ENCODE results near the gene EBNA1BP2.
"Not testable (repeated sequence)": the region's sequence is repeated elsewhere in the genome, so short reads cannot be mapped to it uniquely, and the experiment has no call there.

EBNA1BP2 gene, protein sequence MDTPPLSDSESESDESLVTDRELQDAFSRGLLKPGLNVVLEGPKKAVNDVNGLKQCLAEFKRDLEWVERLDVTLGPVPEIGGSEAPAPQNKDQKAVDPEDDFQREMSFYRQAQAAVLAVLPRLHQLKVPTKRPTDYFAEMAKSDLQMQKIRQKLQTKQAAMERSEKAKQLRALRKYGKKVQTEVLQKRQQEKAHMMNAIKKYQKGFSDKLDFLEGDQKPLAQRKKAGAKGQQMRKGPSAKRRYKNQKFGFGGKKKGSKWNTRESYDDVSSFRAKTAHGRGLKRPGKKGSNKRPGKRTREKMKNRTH

GRCh38 chr1:43171876-43172526, at the start of gene EBNA1BP2, which contains the start of gene CFAP57:
Gene EBNA1BP2 (minus strand): TSS chr1:43172290. CDS start chr1:43172118, 172 bp downstream.
Gene CFAP57 (plus strand): TSS chr1:43172330. CDS start chr1:43172754, 424 bp downstream.
- peak; percentile 81 to 85 (median 83) for DNase-seq (ENCODE audit: low read depth in 3 of 3)

DNA sequence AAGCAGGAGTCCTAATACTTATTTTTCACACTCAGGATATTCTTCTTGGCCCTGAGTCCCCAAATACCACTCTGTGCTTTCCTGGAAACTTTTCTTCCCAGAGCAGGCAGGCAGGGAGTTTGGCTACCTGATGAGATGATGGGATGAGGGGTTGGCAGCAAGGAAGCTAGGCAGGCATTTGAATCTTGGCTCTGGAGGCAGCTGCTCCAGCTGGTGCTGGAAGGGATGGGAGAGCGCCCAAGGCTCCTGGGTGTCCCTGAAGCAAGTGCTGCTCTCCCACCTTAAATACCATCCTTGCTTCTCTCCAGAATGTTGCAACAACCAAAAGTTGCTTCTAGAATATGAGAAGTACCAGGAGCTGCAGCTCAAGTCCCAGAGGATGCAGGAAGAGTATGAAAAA, 49.7 kb upstream of the EBNA1BP2 start:
- no peak for DNase-seq (ENCODE audit: low read depth in 3 of 3)

DNA sequence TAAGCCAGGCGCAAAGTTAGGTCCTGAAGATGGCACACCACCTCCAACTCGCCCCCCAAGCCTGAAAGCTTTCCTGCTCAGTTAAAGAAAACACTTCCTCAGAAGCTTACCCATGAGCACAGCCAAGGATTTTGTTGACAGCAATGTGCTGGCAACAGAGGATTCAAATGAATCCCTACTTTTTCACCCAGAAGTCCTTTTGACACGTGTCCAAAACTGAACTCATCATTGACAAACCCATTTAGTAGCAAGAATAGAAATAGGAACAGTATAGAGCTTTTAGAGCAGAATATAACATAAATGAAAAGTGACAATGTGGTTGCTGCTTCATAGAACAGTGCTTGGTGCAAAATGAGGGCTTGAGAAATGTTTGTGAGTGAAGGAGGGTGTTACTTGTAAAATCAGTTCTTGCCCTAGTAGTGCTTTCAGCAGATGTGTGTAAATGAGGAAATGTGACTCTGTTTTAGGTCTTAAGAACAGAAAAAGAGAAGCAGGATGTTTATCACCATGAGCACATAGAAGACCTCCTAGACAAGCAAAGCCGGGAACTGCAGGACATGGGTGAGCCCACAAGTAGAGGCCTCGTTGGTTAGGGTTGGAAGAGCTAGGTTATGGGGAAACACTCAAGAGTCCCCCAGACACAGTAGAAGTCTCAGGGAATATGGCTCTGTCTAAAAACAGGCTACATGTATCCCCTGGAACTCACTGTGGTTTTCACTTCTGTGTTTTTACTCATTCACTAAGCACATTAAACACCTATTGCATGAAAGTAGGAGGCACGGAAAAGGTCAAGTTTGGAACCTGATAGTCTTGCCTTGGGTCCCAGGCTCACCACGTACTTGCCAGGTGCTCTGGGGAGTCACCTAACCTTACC, 49.1 kb upstream of the EBNA1BP2 start:
- DNase-seq (ENCODE audit: low read depth in 3 of 3): no peak

DNA sequence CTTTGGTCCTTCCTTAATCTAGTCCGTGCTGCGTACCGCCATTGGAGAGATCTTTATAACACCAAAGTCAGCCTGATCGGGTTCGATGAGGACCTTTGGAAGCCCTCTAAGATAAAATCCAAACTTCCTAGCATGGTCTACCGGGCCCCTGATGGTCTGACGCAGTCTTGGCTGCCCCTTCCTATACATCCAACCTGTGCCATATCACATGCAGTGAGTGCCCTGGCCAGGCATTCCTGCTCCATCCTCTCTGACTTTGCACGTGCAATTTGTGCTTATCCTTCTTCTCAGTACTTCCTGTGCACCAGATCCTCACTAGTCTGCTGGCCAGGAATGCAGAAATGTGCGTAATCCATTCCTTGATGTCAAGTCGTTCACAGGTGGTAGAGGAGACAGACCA, 45.7 kb upstream of the EBNA1BP2 start:
- no peak for DNase-seq (ENCODE audit: low read depth in 3 of 3)

- no peak for DNase-seq (ENCODE audit: low read depth in 3 of 3)
Observed at GRCh38 chr1:43214501-43215444, 42.7 kb upstream of the EBNA1BP2 start.

DNA sequence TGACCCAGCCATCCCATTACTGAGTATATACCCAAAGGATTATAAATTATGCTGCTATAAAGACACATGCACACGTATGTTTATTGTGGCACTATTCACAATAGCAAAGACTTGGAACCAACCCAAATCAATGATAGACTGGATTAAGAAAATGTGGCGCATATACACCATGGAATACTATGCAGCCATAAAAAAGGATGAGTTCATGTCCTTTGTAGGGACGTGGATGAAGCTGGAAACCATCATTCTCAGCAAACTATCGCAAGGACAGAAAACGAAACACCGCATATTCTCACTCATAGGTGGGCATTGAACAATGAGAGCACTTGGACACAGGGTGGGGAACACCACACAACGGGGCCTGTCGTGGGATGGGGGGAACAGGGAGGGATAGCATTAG, 36.2 kb upstream of the EBNA1BP2 start:
- DNase-seq (ENCODE audit: low read depth in 3 of 3): not testable (repeated sequence)

DNA sequence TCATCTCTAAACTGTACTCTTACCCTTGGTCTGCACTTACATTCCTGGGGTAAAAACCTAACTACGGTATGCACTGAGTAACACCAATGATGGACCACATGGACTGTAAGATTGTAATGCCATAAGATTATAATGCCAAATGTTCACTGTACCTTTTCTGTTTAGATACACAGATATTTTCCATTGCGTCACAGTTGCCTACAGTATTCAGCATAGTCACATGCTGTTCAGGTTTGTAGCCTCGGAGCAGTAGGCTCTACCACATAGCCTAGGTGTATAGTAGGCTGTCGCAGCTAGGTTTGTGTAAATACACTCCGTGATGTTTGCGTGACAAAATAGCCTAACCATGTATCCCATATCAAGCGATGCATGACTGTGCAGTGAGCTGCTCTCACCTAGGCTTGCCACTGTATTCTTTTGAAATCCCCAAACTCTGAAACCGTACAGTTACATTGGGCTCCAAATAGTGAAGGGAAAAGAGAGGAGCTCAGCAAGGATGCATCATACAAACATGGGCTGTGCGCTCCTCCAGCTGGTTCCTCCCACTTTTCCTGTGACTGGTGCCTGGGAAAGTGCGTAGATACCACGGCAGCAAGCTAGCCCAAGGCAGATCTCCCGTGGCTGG, 35.3 kb upstream of the EBNA1BP2 start:
- no peak for DNase-seq (ENCODE audit: low read depth in 3 of 3)

DNA sequence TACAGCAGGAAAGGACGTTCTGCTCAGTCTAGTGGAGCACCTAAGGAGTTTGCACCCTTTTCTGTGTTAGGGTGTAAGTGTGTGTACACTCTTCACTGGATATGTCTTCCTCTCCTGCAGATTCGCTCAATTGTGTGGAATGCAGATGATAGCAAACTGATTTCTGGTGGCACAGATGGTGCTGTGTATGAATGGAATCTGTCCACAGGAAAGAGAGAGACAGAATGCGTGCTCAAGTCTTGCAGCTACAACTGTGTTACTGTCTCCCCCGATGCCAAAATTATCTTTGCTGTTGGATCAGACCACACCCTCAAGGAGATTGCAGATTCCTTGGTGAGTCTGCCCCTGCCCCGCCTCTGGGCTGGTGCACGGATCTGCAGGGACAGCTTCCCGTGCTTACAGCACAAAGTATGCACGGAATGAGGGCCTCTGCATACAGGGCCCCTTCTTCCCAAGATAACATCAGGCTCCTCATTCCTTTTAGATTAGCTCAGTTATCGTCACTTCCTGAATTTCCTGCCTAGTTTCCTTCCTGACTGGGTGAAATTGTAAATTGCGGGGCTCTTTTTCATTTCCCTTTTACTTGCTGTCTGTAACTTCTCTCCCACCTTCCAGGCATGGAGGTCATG, 34.6 kb upstream of the EBNA1BP2 start:
- no peak for DNase-seq (ENCODE audit: low read depth in 3 of 3)

DNA sequence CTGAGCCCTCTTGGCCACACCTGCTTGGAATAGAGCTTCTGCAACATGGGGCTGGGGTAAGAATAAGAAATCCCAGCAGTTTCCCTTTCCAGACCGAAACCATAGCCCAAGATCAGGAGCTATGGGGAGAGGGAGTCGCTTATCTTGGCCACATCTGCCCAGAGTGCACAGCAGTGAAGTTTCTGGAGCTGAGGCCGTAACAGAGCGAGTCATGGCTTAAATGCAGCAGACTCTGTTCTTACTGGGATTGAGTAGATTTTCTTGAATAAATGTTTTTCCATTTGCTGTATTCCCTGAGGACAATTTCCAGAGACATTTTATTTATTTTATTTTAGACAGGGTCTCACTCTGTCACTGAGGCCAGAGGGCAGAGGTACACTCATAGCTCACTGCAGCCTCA, 33.6 kb upstream of the EBNA1BP2 start:
- DNase-seq (ENCODE audit: low read depth in 3 of 3): no peak

DNA sequence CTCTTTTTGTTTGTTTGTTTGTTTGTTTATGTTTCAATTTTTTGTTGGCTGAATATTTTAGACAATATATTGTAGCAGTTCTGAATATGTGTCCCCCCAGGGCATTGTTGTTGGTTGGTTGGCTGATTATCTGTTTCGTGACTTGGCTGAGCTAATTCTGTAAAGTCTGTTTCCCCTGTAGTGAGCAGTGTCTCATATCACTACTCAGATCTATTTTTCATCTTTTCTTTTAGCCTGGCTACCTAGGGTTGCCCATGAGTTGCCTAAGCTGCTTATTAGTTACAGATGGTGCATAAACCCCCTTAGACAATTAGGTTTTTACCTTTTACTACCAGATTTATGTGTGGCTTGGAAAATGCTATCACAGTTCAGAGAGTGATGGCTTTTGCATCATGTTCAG, 32.3 kb upstream of the EBNA1BP2 start:
- no peak for DNase-seq (ENCODE audit: low read depth in 3 of 3)

DNA sequence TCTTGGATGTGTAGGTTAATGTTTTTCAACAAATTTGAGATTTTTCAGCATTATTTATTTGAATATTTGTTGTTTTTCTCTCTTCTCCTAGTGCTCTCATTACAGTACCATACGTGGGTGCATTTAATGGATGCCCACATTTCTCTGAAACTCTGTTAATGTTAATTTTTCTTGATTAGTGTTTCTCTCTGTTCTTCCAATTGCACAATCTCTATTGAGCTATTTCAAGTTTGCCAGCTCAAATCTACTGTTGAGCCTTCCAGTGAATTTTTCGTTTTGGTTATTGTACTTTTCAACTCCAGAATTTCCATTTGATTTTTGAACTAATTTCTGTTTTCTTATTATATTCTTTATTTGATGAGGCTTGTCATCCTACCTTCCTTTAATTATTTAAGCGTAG, 31.8 kb upstream of the EBNA1BP2 start:
- DNase-seq (ENCODE audit: low read depth in 3 of 3): no peak

- DNase-seq (ENCODE audit: low read depth in 3 of 3): no peak
Observed at GRCh38 chr1:43199093-43199726, 27.1 kb upstream of the EBNA1BP2 start.

DNA sequence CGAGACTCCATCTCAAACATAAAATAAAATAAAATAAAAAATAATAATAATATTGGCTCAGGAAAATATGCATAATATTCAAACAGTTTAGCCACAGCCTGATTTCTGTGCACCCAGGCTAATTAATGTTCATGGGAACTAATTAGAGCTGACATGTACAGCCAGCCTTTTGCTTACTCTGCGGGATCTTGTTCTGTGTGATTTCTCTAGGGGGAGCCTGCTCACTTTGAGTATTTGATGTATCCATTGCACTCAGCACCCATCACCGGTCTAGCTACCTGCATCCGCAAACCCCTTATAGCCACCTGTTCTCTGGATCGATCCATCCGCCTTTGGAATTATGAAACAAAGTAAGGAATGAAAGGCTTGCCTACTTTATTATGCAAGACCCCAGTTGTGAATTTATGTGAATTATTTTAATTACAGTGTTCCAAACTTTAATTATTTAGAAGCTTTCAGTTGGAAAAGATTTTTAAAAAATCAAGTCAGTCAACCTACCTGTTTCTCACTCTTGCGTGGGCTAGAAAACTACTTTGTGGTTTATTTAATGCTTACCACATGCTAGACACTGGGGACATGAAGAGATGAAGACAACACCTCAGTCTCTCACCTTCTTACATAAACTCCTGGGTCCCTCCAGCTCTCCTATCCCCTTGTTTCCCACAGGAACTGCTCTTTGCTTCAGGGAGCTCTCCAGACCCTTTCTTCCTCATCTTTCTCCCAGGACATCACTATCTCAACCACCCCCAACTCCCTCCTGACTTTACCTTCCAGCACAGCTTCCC, 25.4 kb upstream of the EBNA1BP2 start:
- no peak for DNase-seq (ENCODE audit: low read depth in 3 of 3)

DNA sequence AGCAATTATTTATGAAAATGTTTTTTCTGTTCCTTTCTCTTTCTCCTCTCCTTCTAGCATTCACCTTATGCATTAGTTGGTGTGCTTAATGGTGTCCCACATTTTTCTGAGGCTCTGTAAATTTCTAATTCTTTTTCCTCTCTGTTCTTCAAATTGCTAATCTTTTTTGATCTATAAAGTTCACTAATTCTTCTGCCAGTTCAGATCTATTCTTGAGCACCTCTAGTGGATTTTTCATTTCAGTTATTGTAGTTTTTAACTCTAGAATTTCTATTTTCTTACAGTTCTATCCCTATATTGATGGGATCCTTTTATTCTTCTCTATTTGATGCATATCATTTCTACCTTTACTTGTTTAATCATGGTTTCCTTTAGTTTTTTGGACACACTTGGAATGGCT, 22.4 kb upstream of the EBNA1BP2 start:
- no peak for DNase-seq (ENCODE audit: low read depth in 3 of 3)

DNA sequence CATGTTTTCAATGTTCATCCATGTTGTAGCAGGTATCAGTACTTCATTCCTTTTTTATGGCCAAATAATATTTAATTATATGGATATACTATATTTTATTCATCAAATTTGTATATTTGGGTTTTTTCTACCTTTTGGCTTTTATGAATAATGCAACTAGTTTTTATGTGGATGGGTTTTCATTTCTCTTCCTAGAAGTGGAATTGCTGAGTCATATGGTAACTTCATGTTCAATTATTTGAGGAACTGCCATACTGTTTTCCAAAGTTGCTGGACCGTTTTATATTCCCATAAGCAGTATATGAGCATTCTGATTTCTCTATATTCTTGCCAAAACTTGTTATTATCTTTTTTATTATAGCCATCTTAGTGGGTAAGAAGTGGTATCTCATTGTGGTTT, 16.0 kb upstream of the EBNA1BP2 start:
- DNase-seq (ENCODE audit: low read depth in 3 of 3): no peak

DNA sequence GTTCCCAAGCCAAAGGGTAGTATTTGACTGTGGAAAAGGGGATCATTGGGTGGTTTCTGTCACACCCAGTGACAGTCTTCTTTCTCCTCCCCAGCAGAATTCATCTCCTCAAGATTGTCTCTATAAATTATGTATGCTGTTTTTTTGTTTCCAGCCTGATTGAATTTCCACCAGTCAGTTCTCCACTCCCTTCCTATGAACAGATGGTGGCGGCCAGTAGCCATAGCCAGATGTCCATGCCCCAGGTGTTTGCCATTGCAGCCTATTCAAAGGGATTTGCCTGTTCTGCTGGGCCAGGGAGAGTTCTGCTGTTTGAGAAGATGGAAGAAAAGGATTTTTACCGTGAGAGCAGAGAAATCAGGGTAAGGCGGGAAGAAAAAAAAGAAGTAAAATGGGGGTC, 12.9 kb upstream of the EBNA1BP2 start:
- no peak for DNase-seq (ENCODE audit: low read depth in 3 of 3)

DNA sequence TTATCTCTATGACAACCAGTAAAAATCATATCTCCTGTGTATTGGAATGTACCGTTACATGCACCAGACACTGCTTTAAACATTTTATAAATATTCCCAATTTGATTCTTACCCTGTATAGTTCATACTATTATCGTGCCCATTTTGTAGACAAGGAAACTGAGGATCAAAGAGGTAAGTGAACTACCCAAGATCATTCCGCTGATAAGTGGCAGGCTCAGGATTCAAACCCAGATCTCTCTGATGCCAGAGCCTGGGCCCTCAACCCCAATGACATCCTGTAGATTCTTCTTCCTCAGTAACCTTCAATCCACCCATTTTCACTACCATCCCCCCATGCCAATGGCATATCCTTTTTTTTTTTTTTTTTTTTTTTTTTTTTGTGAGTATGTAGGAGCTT, 12.3 kb upstream of the EBNA1BP2 start:
- DNase-seq (ENCODE audit: low read depth in 3 of 3): no peak

- DNase-seq (ENCODE audit: low read depth in 3 of 3): no peak
Observed at GRCh38 chr1:43177691-43178090, 5.6 kb upstream of the EBNA1BP2 start.

- no peak for DNase-seq (ENCODE audit: low read depth in 3 of 3)
Observed at GRCh38 chr1:43174873-43175272, 2.8 kb upstream of the EBNA1BP2 start.
